OCI-LY7 (cell line): ENCODE results near the gene GPS2. TPM values are rescaled to one million over a fixed set of nuclear protein-coding genes. Genes with fewer than 3 reads are reported as not detected.
"Not testable (repeated sequence)": the region's sequence is repeated elsewhere in the genome, so short reads cannot be mapped to it uniquely, and the experiment has no call there.

Source experiments
- BruUV-seq: library from RNA; stranded (reverse); fragments of 400-500 nt; replicated peaks from 2 replicates; lab custom pipeline; 2021; lab: Mats Ljungman, UMichigan
- CTCF ChIA-PET: fragments of 300-600 bp; sonication (Branson Sonifier 250); formaldehyde crosslinking; loops from one replicate; lab custom pipeline; 2022; ENCODE audit warnings: antibody characterized with exemption; ENCODE audit not compliant: unreplicated experiment; lab: Charles Lee
- POLR2A ChIA-PET: fragments of 300-600 bp; sonication (Branson Sonifier 250); formaldehyde crosslinking; loops from one replicate; lab custom pipeline; 2022; ENCODE audit warnings: antibody characterized with exemption; lab: Charles Lee
- DNase-seq: peaks from one replicate; pipeline ENCODE4 v3.0.0-alpha.2; 2015; ENCODE audit warnings: low spot score
- H2AFZ ChIP-seq: fragments of 200-600 bp; sonication (generic), shearing (Covaris generic); 2 replicates; pipeline ENCODE4 v1.6.1; 2014; ENCODE audit warnings: mild to moderate bottlenecking, antibody characterized with exemption, low read length, moderate library complexity
- H3K27ac ChIP-seq: fragments of 200-600 bp; sonication (generic); 2 replicates; pipeline ENCODE4 v1.5.1; 2014; ENCODE audit warnings: mixed run types, low read depth, mild to moderate bottlenecking, moderate library complexity, low read length, inconsistent platforms; ENCODE audit not compliant: poor library complexity, severe bottlenecking
- H3K36me3 ChIP-seq: fragments of 200-600 bp; sonication (generic); 2 replicates; pipeline ENCODE4 v1.6.1; 2014; ENCODE audit warnings: mild to moderate bottlenecking, antibody characterized with exemption, low read length, moderate library complexity, mixed read lengths; ENCODE audit not compliant: insufficient read depth
- H3K4me1 ChIP-seq: fragments of 200-600 bp; sonication (generic); 2 replicates; pipeline ENCODE4 v1.5.1; 2014; ENCODE audit warnings: mild to moderate bottlenecking, low read length; ENCODE audit not compliant: insufficient read depth, poor library complexity, severe bottlenecking
- H3K4me2 ChIP-seq: fragments of 200-600 bp; sonication (generic); 2 replicates; pipeline ENCODE4 v1.6.1; 2014; ENCODE audit warnings: mild to moderate bottlenecking, low read length
- H3K4me3 ChIP-seq: fragments of 200-600 bp; sonication (generic); 2 replicates; pipeline ENCODE4 v1.5.1; 2014; ENCODE audit warnings: mild to moderate bottlenecking, low read depth, low read length; ENCODE audit not compliant: poor library complexity, severe bottlenecking
- H3K79me2 ChIP-seq: fragments of 200-600 bp; sonication (generic); 2 replicates; pipeline ENCODE4 v1.6.1; 2016; ENCODE audit warnings: low read depth, mild to moderate bottlenecking, low read length, moderate library complexity, mixed read lengths; ENCODE audit not compliant: insufficient read depth
- H3K9me2 ChIP-seq: fragments of 200-600 bp; sonication (generic); 2 replicates; pipeline ENCODE4 v1.6.1; 2016; ENCODE audit warnings: mild to moderate bottlenecking, low read length, mixed read lengths; ENCODE audit not compliant: insufficient read depth
- H3K9me3 ChIP-seq: fragments of 200-600 bp; sonication (generic); 2 replicates; pipeline ENCODE4 v1.6.1; 2014; ENCODE audit warnings: mild to moderate bottlenecking, mixed run types, low read length, mixed read lengths
- H4K20me1 ChIP-seq: fragments of 200-600 bp; sonication (generic); 2 replicates; pipeline ENCODE4 v1.6.1; 2014; ENCODE audit warnings: mild to moderate bottlenecking, antibody characterized with exemption, low read length, moderate library complexity, mixed read lengths; ENCODE audit not compliant: insufficient read depth
- CTCF ChIP-seq: fragments of 200-600 bp; sonication (generic); conservative IDR thresholded peaks from 2 replicates; pipeline ENCODE4 v1.5.1; 2014; ENCODE audit warnings: mild to moderate bottlenecking, antibody characterized with exemption, low read length, moderate library complexity, mixed read lengths
- EZH2phosphoT487 ChIP-seq: fragments of 200-600 bp; sonication (generic); IDR thresholded peaks from 2 replicates; pipeline ENCODE4 v1.6.1; 2018; ENCODE audit warnings: low read depth, borderline replicate concordance, mild to moderate bottlenecking, mixed run types, antibody characterized with exemption, low read length, moderate library complexity, mixed read lengths
- intact Hi-C: fragments of 100-400 bp; cut with micrococcal nuclease; formaldehyde crosslinking; loops from one replicate; pipeline ENCODE4 v1.10.0; 2022; ENCODE audit not compliant: unreplicated experiment
- total RNA-seq, 2 experiments: library from RNA; depleted of rRNA in 1 of 2; stranded (reverse); fragments of >200 nt in 1 of 2; shearing (Covaris generic) in 1 of 2; gene quantifications; 2 replicates each; pipeline ENCODE4 v1.2.3, GENCODE V29; 2014 to 2022

Gene GPS2
- total RNA-seq, 2 experiments from 2014 or later: 70.5 to 75.0 TPM

- H3K79me2 ChIP-seq: peaks cover 5% of the 10 kb centered on the region; the same call in 1 of the 2 replicates
- no peak for DNase-seq
- H3K4me1 ChIP-seq: peaks cover 10% of the 10 kb centered on the region
- ChIA-PET POLR2A (no interaction called here), CTCF (no interaction called here)
- no peak overlapping the region for H3K4me2 ChIP-seq
- H3K4me3 ChIP-seq: no peak overlapping the region
- TF ChIP-seq EZH2phosphoT487 (no peak), CTCF (no peak)
- peaks cover 79% of the 10 kb centered on the region for H3K36me3 ChIP-seq
- no peak overlapping the region for H2AFZ ChIP-seq
- BruUV-seq: no TSS peak
- H3K9me3 ChIP-seq: no peaks in the 10 kb centered on the region
- intact Hi-C loops: no loop called here
- H3K9me2 ChIP-seq: no peaks in the 10 kb centered on the region
- no peaks in the 10 kb centered on the region for H4K20me1 ChIP-seq
- H3K27ac ChIP-seq: no peak overlapping the region
Measured at GRCh38 chr17:7343250-7343649, 28.1 kb upstream of the GPS2 start.

GRCh38 chr17:7341842-7342241, 26.7 kb upstream of the GPS2 start:
- intact Hi-C loops: no loop called here
- H3K4me1 ChIP-seq: peaks cover 20% of the 10 kb centered on the region
- H3K36me3 ChIP-seq: peaks cover 72% of the 10 kb centered on the region
- H4K20me1 ChIP-seq: no peaks in the 10 kb centered on the region
- H3K27ac ChIP-seq: no peak overlapping the region
- ChIA-PET CTCF (interaction anchor here (0.5 kb wide), 1 partner anchor 62 kb away, joined by 3 read pairs; no protein-coding TSS in a partner anchor), POLR2A (no interaction called here)
- no peak overlapping the region for H3K4me2 ChIP-seq
- no peak overlapping the region for H2AFZ ChIP-seq
- H3K4me3 ChIP-seq: no peak overlapping the region
- H3K79me2 ChIP-seq: peaks cover 19% of the 10 kb centered on the region
- TF ChIP-seq CTCF: no peak
- TF ChIP-seq EZH2phosphoT487: no peak
- H3K9me2 ChIP-seq: no peaks in the 10 kb centered on the region
- DNase-seq: no peak
- BruUV-seq: no TSS peak
- no peaks in the 10 kb centered on the region for H3K9me3 ChIP-seq

- H3K27ac ChIP-seq: no peak overlapping the region
- DNase-seq: no peak
- H3K36me3 ChIP-seq: peaks cover 62% of the 10 kb centered on the region
- H2AFZ ChIP-seq: no peak overlapping the region
- no TSS peak for BruUV-seq
- no peak overlapping the region for H3K4me3 ChIP-seq
- ChIA-PET POLR2A (no interaction called here), CTCF (no interaction called here)
- H4K20me1 ChIP-seq: no peaks in the 10 kb centered on the region
- H3K4me2 ChIP-seq: no peak overlapping the region
- no peaks in the 10 kb centered on the region for H3K9me2 ChIP-seq
- H3K9me3 ChIP-seq: no peaks in the 10 kb centered on the region
- peaks cover 24% of the 10 kb centered on the region for H3K79me2 ChIP-seq
- intact Hi-C loops: no loop called here
- peaks cover 32% of the 10 kb centered on the region for H3K4me1 ChIP-seq
- TF ChIP-seq EZH2phosphoT487 (no peak), CTCF (no peak)
Measured at GRCh38 chr17:7340179-7340578, 25.0 kb upstream of the GPS2 start.

- Histone ChIP-seq H3K4me3 (peak overlapping the region; percentile 78), H3K79me2 (peaks cover 24% of the 10 kb centered on the region), H3K27ac (peak overlapping the region; percentile 79), H3K4me2 (peak overlapping the region; percentile 99), H3K4me1 (peaks cover 42% of the 10 kb centered on the region), H3K36me3 (peaks cover 41% of the 10 kb centered on the region)
- DNase-seq, H3K9me3 ChIP-seq, BruUV-seq, H4K20me1 ChIP-seq, H2AFZ ChIP-seq, H3K9me2 ChIP-seq: not testable (repeated sequence)
- POLR2A ChIA-PET: interaction anchor here (1.1 to 1.9 kb wide), 9 partner anchors 8 to 138 kb away, joined by 3 to 8 read pairs (median 5); partner anchors contain the start of genes TMEM256 and TMEM95
- CTCF ChIA-PET: interaction anchor here (0.5 to 1.3 kb wide), 5 partner anchors 8 to 223 kb away, joined by 3 to 6 read pairs (median 4); partner anchors contain the start of gene NEURL4
- intact Hi-C loops: loop anchor here (2.0 kb wide), 1 partner anchor 57 kb away; the partner anchor contains the start of gene SLC2A4
Measured at GRCh38 chr17:7337600-7337999, 22.4 kb upstream of the GPS2 start.
